ENCODE results near the gene SNX11.
A peak's percentile ranks its signal among the peaks of the same experiment; 100 is the strongest.

Gene SNX11

GRCh38 chr17:48132385-48132784 is 24.8 kb downstream of the SNX11 start:
- TF ChIP-seq CTCF (IDR thresholded peaks at IDR 0.05), result no peak
- no peak for DNase-seq (ENCODE audit: low spot score)
- Histone ChIP-seq H3K27ac (peak overlapping the region in 1 of 2 donors; percentile 40), H3K4me3 (no peak overlapping the region)

GRCh38 chr17:48134912-48135480 is 27.4 kb downstream of the SNX11 start:
- Histone ChIP-seq H3K27ac (no peak overlapping the region), H3K4me3 (no peak overlapping the region)
- no peak for DNase-seq (ENCODE audit: low spot score)
- no peak for TF ChIP-seq CTCF (IDR thresholded peaks at IDR 0.05)

GRCh38 chr17:48137656-48138055 is 30.1 kb downstream of the SNX11 start:
- H3K27ac ChIP-seq, result no peak overlapping the region
- TF ChIP-seq CTCF (IDR thresholded peaks at IDR 0.05), result no peak
- no peak overlapping the region for H3K4me3 ChIP-seq
- no peak for DNase-seq (ENCODE audit: low spot score)

- no peak for DNase-seq (ENCODE audit: low spot score)
- H3K4me3 ChIP-seq, result no peak overlapping the region
- peak overlapping the region in 1 of 2 donors; percentile 49 for H3K27ac ChIP-seq
- no peak for TF ChIP-seq CTCF (IDR thresholded peaks at IDR 0.05)
Measured at GRCh38 chr17:48139944-48140343, 32.4 kb downstream of the SNX11 start.

- Histone ChIP-seq H3K27ac (no peak overlapping the region), H3K4me3 (no peak overlapping the region)
- no peak for DNase-seq (ENCODE audit: low spot score)
- TF ChIP-seq CTCF (IDR thresholded peaks at IDR 0.05), result no peak
Measured at GRCh38 chr17:48143629-48144028, 36.1 kb downstream of the SNX11 start.

GRCh38 chr17:48144231-48144630 is 36.7 kb downstream of the SNX11 start:
- H3K27ac ChIP-seq, result no peak overlapping the region
- no peak for TF ChIP-seq CTCF (IDR thresholded peaks at IDR 0.05)
- no peak for DNase-seq (ENCODE audit: low spot score)
- no peak overlapping the region for H3K4me3 ChIP-seq

- no peak for TF ChIP-seq CTCF (IDR thresholded peaks at IDR 0.05)
- H3K27ac ChIP-seq, result no peak overlapping the region
- DNase-seq (ENCODE audit: low spot score), result no peak
- H3K4me3 ChIP-seq, result no peak overlapping the region
Measured at GRCh38 chr17:48144976-48145798, 37.6 kb downstream of the SNX11 start.
